GM08714 (cell line): ENCODE data around the gene CMTR1.
"Not testable (repeated sequence)": the region's sequence is repeated elsewhere in the genome, so short reads cannot be mapped to it uniquely, and the experiment has no call there.

ENCODE experiments used
- H3K4me3 ChIP-seq: fragments of 200-500 bp; sonication (Bioruptor generic); 2 replicates; pipeline ENCODE4 v1.5.1; 2014; ENCODE audit warnings: mild to moderate bottlenecking, low read length, inconsistent platforms
- ZNF274 ChIP-seq: IDR thresholded peaks from 2 replicates; pipeline ENCODE4 v1.6.1; 2012; ENCODE audit warnings: mild to moderate bottlenecking, low read depth, low read length

CMTR1 gene

GRCh38 chr6:37489697-37490336, 56.8 kb downstream of the CMTR1 start:
- no peak overlapping the region for H3K4me3 ChIP-seq
- TF ChIP-seq ZNF274: no peak

- no peak for TF ChIP-seq ZNF274
- H3K4me3 ChIP-seq: no peak overlapping the region
Observed at GRCh38 chr6:37490536-37491170, 57.6 kb downstream of the CMTR1 start.

GRCh38 chr6:37491171-37491829, 58.3 kb downstream of the CMTR1 start:
- no peak for TF ChIP-seq ZNF274
- H3K4me3 ChIP-seq: no peak overlapping the region

GRCh38 chr6:37491830-37492208, 58.8 kb downstream of the CMTR1 start:
- TF ChIP-seq ZNF274: no peak

GRCh38 chr6:37492236-37492972, 59.4 kb downstream of the CMTR1 start:
- no peak for TF ChIP-seq ZNF274
- no peak overlapping the region for H3K4me3 ChIP-seq

More at GRCh38 chr6:37491830-37492208, 58.8 kb downstream of the CMTR1 start:
- H3K4me3 ChIP-seq: no peak overlapping the region

- TF ChIP-seq ZNF274: no peak
- no peak overlapping the region for H3K4me3 ChIP-seq
Observed at GRCh38 chr6:37492991-37493660, 60.1 kb downstream of the CMTR1 start.

- no peak overlapping the region for H3K4me3 ChIP-seq
- TF ChIP-seq ZNF274: no peak
Observed at GRCh38 chr6:37493661-37493995, 60.6 kb downstream of the CMTR1 start.

GRCh38 chr6:37495244-37495934, 62.4 kb downstream of the CMTR1 start:
- H3K4me3 ChIP-seq: no peak overlapping the region
- TF ChIP-seq ZNF274: no peak

GRCh38 chr6:37496951-37497885, 64.2 kb downstream of the CMTR1 start:
- no peak for TF ChIP-seq ZNF274
- H3K4me3 ChIP-seq: no peak overlapping the region

- H3K4me3 ChIP-seq: peak within 1 kb of the TSS; percentile 80
- no peak for TF ChIP-seq ZNF274
Observed at GRCh38 chr6:37499433-37500293, 66.6 kb downstream of the CMTR1 start, which contains the start of gene CCDC167. Gene CCDC167 (minus strand): TSS chr6:37499893. CDS start chr6:37499863, 30 bp downstream.

GRCh38 chr6:37500294-37500608, 67.2 kb downstream of the CMTR1 start:
- TF ChIP-seq ZNF274: no peak
- no peak overlapping the region; the same call in 1 of the 2 replicates for H3K4me3 ChIP-seq

- H3K4me3 ChIP-seq: not testable (repeated sequence)
Observed at GRCh38 chr6:37500904-37501303, 67.9 kb downstream of the CMTR1 start.
